BJ (cell line): Measurements from ENCODE around the gene PKLR. TPM values are rescaled to one million over a fixed set of nuclear protein-coding genes. Genes with fewer than 3 reads are reported as not detected.

Experiments
- CTCF ChIA-PET: fragments of 350-600 bp; formaldehyde crosslinking; extraction: SDS; loops from one replicate; lab custom pipeline; 2021; ENCODE audit warnings: antibody characterized with exemption, inconsistent platforms; lab: Yijun Ruan, JAX
- POLR2A ChIA-PET: fragments of 300-600 bp; sonication (Branson Sonifier 250); formaldehyde crosslinking; extraction: SDS; loops from one replicate; lab custom pipeline; 2021; ENCODE audit warnings: antibody characterized with exemption; lab: Charles Lee
- DNase-seq: peaks from one replicate; pipeline ENCODE4 v3.0.0-alpha.2; 2011; ENCODE audit warnings: low read depth
- H3K27me3 ChIP-seq: 2 replicates; pipeline ENCODE4 v1.6.0; 2011; ENCODE audit warnings: low read length; ENCODE audit not compliant: control insufficient read depth, insufficient read depth
- H3K36me3 ChIP-seq: 2 replicates; pipeline ENCODE4 v1.5.1; 2011; ENCODE audit warnings: low read length; ENCODE audit not compliant: control insufficient read depth, insufficient read depth
- H3K4me3 ChIP-seq: 2 replicates; pipeline ENCODE4 v1.5.1; 2011; ENCODE audit warnings: low read depth, mild to moderate bottlenecking, control low read depth, low read length
- polyA plus RNA-seq: library from polyadenylated mRNA; depleted of rRNA; stranded (reverse); fragments of >200 nt; gene quantifications from 2 replicates; pipeline ENCODE4 v1.2.3, GENCODE V29; 2011
- TF ChIP-seq, protein P1 (sequence below): IDR thresholded peaks from 2 replicates; pipeline ENCODE4 v1.5.1; 2011; ENCODE audit warnings: low read depth, mild to moderate bottlenecking, control low read depth, inconsistent platforms, low read length, moderate library complexity; ENCODE audit not compliant: insufficient read depth

Gene PKLR
- polyA plus RNA-seq, 1 experiment = 0.02 TPM

GRCh38 chr1:155297384-155297783 lies 3.9 kb downstream of the PKLR start:
- TF ChIP-seq, protein P1, sequence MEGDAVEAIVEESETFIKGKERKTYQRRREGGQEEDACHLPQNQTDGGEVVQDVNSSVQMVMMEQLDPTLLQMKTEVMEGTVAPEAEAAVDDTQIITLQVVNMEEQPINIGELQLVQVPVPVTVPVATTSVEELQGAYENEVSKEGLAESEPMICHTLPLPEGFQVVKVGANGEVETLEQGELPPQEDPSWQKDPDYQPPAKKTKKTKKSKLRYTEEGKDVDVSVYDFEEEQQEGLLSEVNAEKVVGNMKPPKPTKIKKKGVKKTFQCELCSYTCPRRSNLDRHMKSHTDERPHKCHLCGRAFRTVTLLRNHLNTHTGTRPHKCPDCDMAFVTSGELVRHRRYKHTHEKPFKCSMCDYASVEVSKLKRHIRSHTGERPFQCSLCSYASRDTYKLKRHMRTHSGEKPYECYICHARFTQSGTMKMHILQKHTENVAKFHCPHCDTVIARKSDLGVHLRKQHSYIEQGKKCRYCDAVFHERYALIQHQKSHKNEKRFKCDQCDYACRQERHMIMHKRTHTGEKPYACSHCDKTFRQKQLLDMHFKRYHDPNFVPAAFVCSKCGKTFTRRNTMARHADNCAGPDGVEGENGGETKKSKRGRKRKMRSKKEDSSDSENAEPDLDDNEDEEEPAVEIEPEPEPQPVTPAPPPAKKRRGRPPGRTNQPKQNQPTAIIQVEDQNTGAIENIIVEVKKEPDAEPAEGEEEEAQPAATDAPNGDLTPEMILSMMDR = no peak
- POLR2A ChIA-PET = no interaction called here
- CTCF ChIA-PET = interaction anchor here (1.1 to 1.6 kb wide), 2 partner anchors 18 to 26 kb away, joined by 3 to 5 read pairs; no protein-coding TSS in a partner anchor
- no peak for DNase-seq
- Histone ChIP-seq H3K4me3 (no peak overlapping the region), H3K27me3 (peaks cover 36% of the 10 kb centered on the region), H3K36me3 (no peaks in the 10 kb centered on the region)

DNA sequence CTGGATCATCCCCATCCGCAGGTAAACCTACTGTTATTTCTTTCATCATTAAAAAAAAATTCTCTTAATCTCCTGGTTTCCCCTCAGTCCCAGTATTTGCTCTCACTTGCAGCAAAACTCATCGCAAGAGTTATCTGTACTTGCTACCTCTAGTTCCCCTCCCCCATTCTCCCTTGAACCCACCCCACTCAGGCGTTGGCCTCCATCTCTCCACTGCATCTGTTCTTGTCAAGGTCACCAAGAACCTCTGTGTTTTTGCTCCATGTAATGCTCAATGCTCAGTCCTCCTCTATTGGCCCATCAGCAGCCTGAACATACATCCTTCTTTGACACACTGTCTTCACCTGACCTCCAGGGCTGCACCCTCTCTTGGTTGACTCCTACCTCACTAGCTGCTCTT lies 4.6 kb downstream of the PKLR start:
- ChIA-PET POLR2A (no interaction called here), CTCF (no interaction called here)
- DNase-seq = no peak
- H3K36me3 ChIP-seq = no peaks in the 10 kb centered on the region
- TF ChIP-seq, protein P1 = no peak
- no peak overlapping the region for H3K4me3 ChIP-seq
- H3K27me3 ChIP-seq = peaks cover 36% of the 10 kb centered on the region

GRCh38 chr1:155295942-155296267 lies 5.3 kb downstream of the PKLR start:
- Histone ChIP-seq H3K27me3 (peaks cover 37% of the 10 kb centered on the region), H3K4me3 (no peak overlapping the region), H3K36me3 (no peaks in the 10 kb centered on the region)
- ChIA-PET CTCF (no interaction called here), POLR2A (no interaction called here)
- DNase-seq = no peak
- TF ChIP-seq, protein P1 = no peak

- no peak for DNase-seq
- Histone ChIP-seq H3K27me3 (peaks cover 37% of the 10 kb centered on the region), H3K36me3 (no peaks in the 10 kb centered on the region), H3K4me3 (no peak overlapping the region)
- ChIA-PET CTCF (no interaction called here), POLR2A (no interaction called here)
- TF ChIP-seq, protein P1 = no peak
Measured at GRCh38 chr1:155295183-155295941, 5.9 kb downstream of the PKLR start.

- H3K4me3 ChIP-seq = no peak overlapping the region
- no peaks in the 10 kb centered on the region for H3K36me3 ChIP-seq
- no peak for DNase-seq
- ChIA-PET CTCF (no interaction called here), POLR2A (no interaction called here)
- TF ChIP-seq, protein P1 = no peak
- peaks cover 37% of the 10 kb centered on the region for H3K27me3 ChIP-seq
Measured at GRCh38 chr1:155294520-155295182, 6.6 kb downstream of the PKLR start.
